ENCODE results near the gene MRLN. TPM values are rescaled to one million over a fixed set of nuclear protein-coding genes. Genes with fewer than 3 reads are reported as not detected.
A peak's percentile ranks its signal among the peaks of the same experiment; 100 is the strongest.

MRLN gene
- total RNA-seq, 1 experiment from 2014 or later: not detected

- in situ Hi-C loops (cut with HindIII; ENCODE audit: low pct_unique_long_range_greater_than_20kb, low sequenced_read_pairs): no loop called here
- DNase-seq (ENCODE audit: low read depth): no peak
Measured at GRCh38 chr10:59713196-59713821, 39.9 kb downstream of the MRLN start.

GRCh38 chr10:59711871-59712494 is 41.3 kb downstream of the MRLN start:
- no peak for DNase-seq (ENCODE audit: low read depth)
- in situ Hi-C loops (cut with HindIII; ENCODE audit: low pct_unique_long_range_greater_than_20kb, low sequenced_read_pairs): no loop called here

GRCh38 chr10:59709395-59710125 is 43.7 kb downstream of the MRLN start, which contains the start of gene SLC16A9:
Gene SLC16A9, minus strand, starts transcription at chr10:59709850. Its CDS starts 25,559 bp downstream, at chr10:59684291.
- DNase-seq (ENCODE audit: low read depth): peak; percentile 82

GRCh38 chr10:59708816-59709394 is 44.4 kb downstream of the MRLN start:
- DNase-seq (ENCODE audit: low read depth): peak; percentile 13
- in situ Hi-C loops (cut with HindIII; ENCODE audit: low pct_unique_long_range_greater_than_20kb, low sequenced_read_pairs): no loop called here

More at GRCh38 chr10:59709395-59710125, 43.7 kb downstream of the MRLN start, which contains the start of gene SLC16A9:
- in situ Hi-C loops (cut with HindIII; ENCODE audit: low pct_unique_long_range_greater_than_20kb, low sequenced_read_pairs): no loop called here

- DNase-seq (ENCODE audit: low read depth): no peak
- in situ Hi-C loops (cut with HindIII; ENCODE audit: low pct_unique_long_range_greater_than_20kb, low sequenced_read_pairs): no loop called here
Measured at GRCh38 chr10:59706851-59707797, 46.1 kb downstream of the MRLN start.

- in situ Hi-C loops (cut with HindIII; ENCODE audit: low pct_unique_long_range_greater_than_20kb, low sequenced_read_pairs): no loop called here
- no peak for DNase-seq (ENCODE audit: low read depth)
Measured at GRCh38 chr10:59705931-59706330, 47.3 kb downstream of the MRLN start.

- in situ Hi-C loops (cut with HindIII; ENCODE audit: low pct_unique_long_range_greater_than_20kb, low sequenced_read_pairs): no loop called here
Measured at GRCh38 chr10:59704630-59705029, 48.6 kb downstream of the MRLN start.

GRCh38 chr10:59702347-59702746 is 50.9 kb downstream of the MRLN start:
- DNase-seq (ENCODE audit: low read depth): no peak
- in situ Hi-C loops (cut with HindIII; ENCODE audit: low pct_unique_long_range_greater_than_20kb, low sequenced_read_pairs): no loop called here

More at GRCh38 chr10:59704630-59705029, 48.6 kb downstream of the MRLN start:
- DNase-seq (ENCODE audit: low read depth): no peak

- DNase-seq (ENCODE audit: low read depth): no peak
- in situ Hi-C loops (cut with HindIII; ENCODE audit: low pct_unique_long_range_greater_than_20kb, low sequenced_read_pairs): no loop called here
Measured at GRCh38 chr10:59700709-59701108, 52.5 kb downstream of the MRLN start.

- in situ Hi-C loops (cut with HindIII; ENCODE audit: low pct_unique_long_range_greater_than_20kb, low sequenced_read_pairs): no loop called here
- no peak for DNase-seq (ENCODE audit: low read depth)
Measured at GRCh38 chr10:59698326-59698725, 54.9 kb downstream of the MRLN start.

- in situ Hi-C loops (cut with HindIII; ENCODE audit: low pct_unique_long_range_greater_than_20kb, low sequenced_read_pairs): no loop called here
- DNase-seq (ENCODE audit: low read depth): no peak
Measured at GRCh38 chr10:59695637-59696036, 57.6 kb downstream of the MRLN start.

- in situ Hi-C loops (cut with HindIII; ENCODE audit: low pct_unique_long_range_greater_than_20kb, low sequenced_read_pairs): no loop called here
- no peak for DNase-seq (ENCODE audit: low read depth)
Measured at GRCh38 chr10:59694936-59695335, 58.3 kb downstream of the MRLN start.

GRCh38 chr10:59692113-59692512 is 61.1 kb downstream of the MRLN start:
- in situ Hi-C loops (cut with HindIII; ENCODE audit: low pct_unique_long_range_greater_than_20kb, low sequenced_read_pairs): no loop called here
- DNase-seq (ENCODE audit: low read depth): no peak

- DNase-seq (ENCODE audit: low read depth): no peak
- in situ Hi-C loops (cut with HindIII; ENCODE audit: low pct_unique_long_range_greater_than_20kb, low sequenced_read_pairs): no loop called here
Measured at GRCh38 chr10:59688921-59689351, 64.3 kb downstream of the MRLN start.

- in situ Hi-C loops (cut with HindIII; ENCODE audit: low pct_unique_long_range_greater_than_20kb, low sequenced_read_pairs): no loop called here
- DNase-seq (ENCODE audit: low read depth): no peak
Measured at GRCh38 chr10:59687657-59688056, 65.6 kb downstream of the MRLN start.

All from Caki2 (cell line).